Measurements from ENCODE around the gene FAM237B. TPM values are rescaled to one million over a fixed set of nuclear protein-coding genes. Genes with fewer than 3 reads are reported as not detected.

The FAM237B gene
- total RNA-seq, 2 donors from 2014 or later, result not detected

GRCh38 chr7:90274161-90274560 lies 46.9 kb downstream of the FAM237B start:
- H3K27ac ChIP-seq, result no peak overlapping the region
- H3K27me3 ChIP-seq, result no peaks in the 10 kb centered on the region
- H3K4me3 ChIP-seq, result no peak overlapping the region
- ATAC-seq (no peak), DNase-seq (no peak)
- intact Hi-C loops (cut with DNase I), result no loop called here
- H3K36me3 ChIP-seq (replicated peaks in 1 of 2; ENCODE audit: insufficient read depth in 1 of 2, low read depth in 2 of 2), result no peaks in the 10 kb centered on the region
- no peaks in the 10 kb centered on the region for H3K4me1 ChIP-seq
- no peak for TF ChIP-seq POLR2A (IDR thresholded peaks at IDR 0.05)
- H3K9me3 ChIP-seq, result no peaks in the 10 kb centered on the region

- peaks cover 6% of the 10 kb centered on the region for H3K4me1 ChIP-seq
- H3K9me3 ChIP-seq, result no peaks in the 10 kb centered on the region
- DNase-seq (no peak), ATAC-seq (no peak)
- H3K4me3 ChIP-seq, result no peak overlapping the region
- intact Hi-C loops (cut with DNase I), result no loop called here
- H3K27ac ChIP-seq, result no peak overlapping the region
- no peaks in the 10 kb centered on the region for H3K27me3 ChIP-seq
- no peak for TF ChIP-seq POLR2A (IDR thresholded peaks at IDR 0.05)
- TF ChIP-seq CTCF (IDR thresholded peaks at IDR 0.05), result no peak
- WGBS, 2 donors, result 79 to 84% methylated on average over 2 of the region's 2 CpGs
- H3K36me3 ChIP-seq (replicated peaks in 1 of 2; ENCODE audit: insufficient read depth in 1 of 2, low read depth in 2 of 2), result no peaks in the 10 kb centered on the region
Observed at GRCh38 chr7:90272242-90272641, 48.9 kb downstream of the FAM237B start.

GRCh38 chr7:90271753-90272152 lies 49.4 kb downstream of the FAM237B start:
- Histone ChIP-seq H3K4me1 (peaks cover 10% of the 10 kb centered on the region), H3K4me3 (no peak overlapping the region), H3K27me3 (no peaks in the 10 kb centered on the region), H3K9me3 (no peaks in the 10 kb centered on the region), H3K36me3 (replicated peaks in 1 of 2; ENCODE audit: insufficient read depth in 1 of 2, low read depth in 2 of 2) (no peaks in the 10 kb centered on the region), H3K27ac (no peak overlapping the region)
- DNase-seq (no peak), ATAC-seq (no peak)
- TF ChIP-seq POLR2A (IDR thresholded peaks at IDR 0.05) (no peak), CTCF (IDR thresholded peaks at IDR 0.05) (no peak)
- WGBS, 2 donors, result 56 to 62% methylated on average over 2 of the region's 2 CpGs
- intact Hi-C loops (cut with DNase I), result no loop called here

- no peak for TF ChIP-seq CTCF (IDR thresholded peaks at IDR 0.05)
- no peak for TF ChIP-seq POLR2A (IDR thresholded peaks at IDR 0.05)
- H3K36me3 ChIP-seq (replicated peaks in 1 of 2; ENCODE audit: insufficient read depth in 1 of 2, low read depth in 2 of 2), result no peaks in the 10 kb centered on the region
- ATAC-seq (no peak), DNase-seq (no peak)
- H3K4me1 ChIP-seq, result peaks cover 13% of the 10 kb centered on the region
- intact Hi-C loops (cut with DNase I), result no loop called here
- no peaks in the 10 kb centered on the region for H3K27me3 ChIP-seq
- no peak overlapping the region for H3K27ac ChIP-seq
- no peaks in the 10 kb centered on the region for H3K9me3 ChIP-seq
- H3K4me3 ChIP-seq, result no peak overlapping the region
- WGBS, 2 donors, result 92 to 96% methylated on average over 2 of the region's 2 CpGs
Observed at GRCh38 chr7:90270431-90271178, 50.5 kb downstream of the FAM237B start.

- Histone ChIP-seq H3K9me3 (no peaks in the 10 kb centered on the region), H3K4me1 (peaks cover 13% of the 10 kb centered on the region), H3K27me3 (no peaks in the 10 kb centered on the region), H3K27ac (no peak overlapping the region), H3K36me3 (replicated peaks in 1 of 2; ENCODE audit: insufficient read depth in 1 of 2, low read depth in 2 of 2) (no peaks in the 10 kb centered on the region), H3K4me3 (no peak overlapping the region)
- intact Hi-C loops (cut with DNase I), result no loop called here
- TF ChIP-seq POLR2A (IDR thresholded peaks at IDR 0.05), result no peak
- TF ChIP-seq CTCF (IDR thresholded peaks at IDR 0.05), result no peak
- ATAC-seq (no peak), DNase-seq (no peak)
- 36 to 50% methylated on average over 1 of the region's 1 CpG for WGBS, 2 donors
Observed at GRCh38 chr7:90269163-90269562, 51.9 kb downstream of the FAM237B start.
